H1 (cell line): ENCODE measurements around the gene MKX. TPM values are rescaled to one million over a fixed set of nuclear protein-coding genes. Genes with fewer than 3 reads are reported as not detected.

ENCODE experiments used
- CTCF ChIA-PET: fragments of 300-600 bp; sonication (Branson Sonifier 250); formaldehyde crosslinking; loops from one replicate; lab custom pipeline; 2021; ENCODE audit not compliant: partially characterized antibody; lab: Charles Lee
- POLR2A ChIA-PET: fragments of 300-600 bp; sonication (Branson Sonifier 250); formaldehyde crosslinking; loops from one replicate; lab custom pipeline; 2021; ENCODE audit warnings: inconsistent platforms; ENCODE audit not compliant: partially characterized antibody; lab: Charles Lee
- DNase-seq, 2 experiments: peaks; one replicate each; pipeline versions ENCODE4 v3.0.0 to v3.0.0-alpha.2; 2010 to 2022; ENCODE audit warnings: low spot score in 2 of 2, low read depth in 1 of 2, mixed read lengths in 1 of 2
- FAIRE-seq: peaks from 2 replicates; lab custom pipeline; 2011; peaks lifted over from hg19 to GRCh38; lab: Jason Lieb, UNC
- H2AFZ ChIP-seq: 2 replicates; pipeline ENCODE4 v1.8.1; 2012; ENCODE audit warnings: low read length, inconsistent platforms
- H2AK5ac ChIP-seq: 2 replicates; pipeline ENCODE4 v1.6.1; 2013; ENCODE audit warnings: low read depth, low read length
- H2BK120ac ChIP-seq: replicated peaks from 2 replicates; pipeline ENCODE3; 2013; ENCODE audit warnings: low read depth, low read length, inconsistent platforms
- H2BK12ac ChIP-seq: 2 replicates; pipeline ENCODE4 v1.6.1; 2013; ENCODE audit warnings: low read depth, low read length
- H2BK15ac ChIP-seq: 2 replicates; pipeline ENCODE4 v1.6.1; 2013; ENCODE audit warnings: low read length
- H2BK20ac ChIP-seq: 2 replicates; pipeline ENCODE4 v1.6.1; 2013; ENCODE audit warnings: low read length
- H2BK5ac ChIP-seq: 2 replicates; pipeline ENCODE4 v1.6.1; 2013; ENCODE audit warnings: low read depth, low read length
- H3K14ac ChIP-seq: 2 replicates; pipeline ENCODE4 v1.6.1; 2013; ENCODE audit warnings: inconsistent platforms; ENCODE audit not compliant: insufficient read length
- H3K18ac ChIP-seq: 2 replicates; pipeline ENCODE4 v1.6.1; 2013; ENCODE audit warnings: low read length; ENCODE audit errors: extremely low read depth
- H3K23ac ChIP-seq: 2 replicates; pipeline ENCODE4 v1.6.1; 2013; ENCODE audit warnings: inconsistent platforms; ENCODE audit not compliant: insufficient read length
- H3K23me2 ChIP-seq: 2 replicates; pipeline ENCODE4 v1.6.1; 2013; ENCODE audit warnings: low read depth, low read length
- H3K27ac ChIP-seq: 2 replicates; pipeline ENCODE4 v1.6.1; 2011; ENCODE audit warnings: low read depth, low read length, inconsistent platforms
- H3K27me3 ChIP-seq, 4 experiments: replicated peaks in 1 of 4; 1 replicate in 1 of 4; 2 replicates in 3 of 4; pipeline versions ENCODE4 v1.6.1 to v1.8.1; 2011 to 2013; ENCODE audit warnings: low read length in 3 of 4, mild to moderate bottlenecking in 3 of 4, inconsistent platforms in 2 of 4, mixed read lengths in 2 of 4, moderate library complexity in 1 of 4; ENCODE audit not compliant: control insufficient read depth in 3 of 4, insufficient read depth in 3 of 4; ENCODE audit errors: extremely low read depth in 1 of 4
- H3K36me3 ChIP-seq, 4 experiments: 2 replicates each; pipeline versions ENCODE4 v1.6.1 to v1.8.1; 2011 to 2013; ENCODE audit warnings: mild to moderate bottlenecking in 4 of 4, low read length in 3 of 4, moderate library complexity in 2 of 4, control low read depth in 1 of 4, inconsistent platforms in 1 of 4; ENCODE audit not compliant: insufficient read depth in 4 of 4, control insufficient read depth in 2 of 4
- H3K4ac ChIP-seq: replicated peaks from 2 replicates; pipeline ENCODE3; 2013; ENCODE audit warnings: low read length, low read depth, mixed read lengths, inconsistent platforms; ENCODE audit not compliant: insufficient read length
- H3K4me1 ChIP-seq, 4 experiments: replicated peaks in 1 of 4; 1 replicate in 1 of 4; 2 replicates in 3 of 4; pipeline versions ENCODE4 v1.6.1 to v1.8.1; 2011 to 2013; ENCODE audit warnings: low read length in 3 of 4, inconsistent platforms in 2 of 4, mixed read lengths in 1 of 4; ENCODE audit not compliant: insufficient read depth in 4 of 4, control insufficient read depth in 3 of 4
- H3K4me2 ChIP-seq, 2 experiments: 2 replicates each; pipeline versions ENCODE4 v1.6.1 to v1.8.1; 2011 to 2013; ENCODE audit warnings: low read depth in 2 of 2, low read length in 2 of 2, control low read depth in 1 of 2, inconsistent platforms in 1 of 2, mild to moderate bottlenecking in 1 of 2; ENCODE audit not compliant: insufficient read depth in 1 of 2
- H3K4me3 ChIP-seq, 4 experiments: fragments of 200-600, 300-600 bp in 1 of 4; sonication (generic), shearing (Covaris generic), sonication (Bioruptor Twin) in 1 of 4; 2 replicates each; pipeline versions ENCODE4 v1.5.1 to v1.8.1; 2011 to 2016; ENCODE audit warnings: low read length in 4 of 4, low read depth in 3 of 4, control low read depth in 2 of 4, inconsistent platforms in 2 of 4, mild to moderate bottlenecking in 2 of 4, mixed read lengths in 1 of 4, moderate library complexity in 1 of 4; ENCODE audit not compliant: insufficient read depth in 2 of 4; ENCODE audit errors: extremely low read depth in 1 of 4
- H3K56ac ChIP-seq: replicated peaks from 2 replicates; pipeline ENCODE3; 2013; ENCODE audit warnings: low read depth, mild to moderate bottlenecking, mixed read lengths, low read length, inconsistent platforms; ENCODE audit not compliant: insufficient read length
- H3K79me1 ChIP-seq: 2 replicates; pipeline ENCODE4 v1.6.1; 2013; ENCODE audit warnings: low read depth, low read length, control low read depth
- H3K79me2 ChIP-seq, 2 experiments: 2 replicates each; pipeline versions ENCODE4 v1.6.1 to v1.8.1; 2012 to 2013; ENCODE audit warnings: low read length in 2 of 2, mild to moderate bottlenecking in 2 of 2, inconsistent platforms in 1 of 2; ENCODE audit not compliant: insufficient read depth in 2 of 2, control insufficient read depth in 1 of 2
- H3K9ac ChIP-seq, 4 experiments: replicated peaks in 1 of 4; 1 replicate in 1 of 4; 2 replicates in 3 of 4; pipeline versions ENCODE4 v1.6.1 to v1.8.1; 2011 to 2013; ENCODE audit warnings: low read depth in 3 of 4, low read length in 3 of 4, control low read depth in 2 of 4, mild to moderate bottlenecking in 2 of 4, moderate library complexity in 2 of 4, inconsistent platforms in 1 of 4; ENCODE audit errors: extremely low read depth in 1 of 4
- H3K9me3 ChIP-seq, 2 experiments: 2 replicates each; pipeline versions ENCODE4 v1.6.1 to v1.8.1; 2012 to 2013; ENCODE audit warnings: mild to moderate bottlenecking in 2 of 2, moderate library complexity in 2 of 2, control low read depth in 1 of 2, inconsistent platforms in 1 of 2, low read depth in 1 of 2, low read length in 1 of 2, mixed read lengths in 1 of 2; ENCODE audit not compliant: insufficient read depth in 2 of 2
- H4K20me1 ChIP-seq, 2 experiments: replicated peaks in 1 of 2; 2 replicates each; pipeline versions ENCODE3 to v1.8.1; 2011 to 2013; ENCODE audit warnings: inconsistent platforms in 2 of 2, low read length in 2 of 2, mild to moderate bottlenecking in 1 of 2; ENCODE audit not compliant: insufficient read depth in 2 of 2, control insufficient read depth in 1 of 2
- H4K5ac ChIP-seq: 2 replicates; pipeline ENCODE4 v1.6.1; 2013; ENCODE audit warnings: low read length, low read depth, mixed read lengths, inconsistent platforms; ENCODE audit not compliant: insufficient read length
- H4K8ac ChIP-seq: 2 replicates; pipeline ENCODE4 v1.8.0; 2013; ENCODE audit warnings: mild to moderate bottlenecking, moderate library complexity, low read length, inconsistent platforms; ENCODE audit not compliant: insufficient read depth; ENCODE audit errors: extremely low read depth
- H4K91ac ChIP-seq: replicated peaks from 2 replicates; pipeline ENCODE3; 2013; ENCODE audit warnings: low read length, mixed read lengths, inconsistent platforms; ENCODE audit not compliant: insufficient read length
- KDM5A ChIP-seq: fragments of 200-600 bp; IDR thresholded peaks from 2 replicates; pipeline ENCODE4 v1.7.1; 2012; ENCODE audit warnings: mild to moderate bottlenecking, low read length, inconsistent platforms, mixed read lengths
- USF2 ChIP-seq: IDR thresholded peaks from 2 replicates; pipeline ENCODE4 v1.6.1; 2011; ENCODE audit warnings: low read length, improper control_type of control experiment
- WGBS, 2 experiments: shearing (Covaris generic) in 1 of 2; methylation state at CpG; one replicate each; pipeline versions ENCODE4 v1.1.6 to v1.1.7; 2013 to 2015; ENCODE audit warnings: low lambda C conversion rate in 2 of 2, mixed read lengths in 2 of 2, inconsistent platforms in 1 of 2, low coverage in 1 of 2, missing lambda C conversion rate in 1 of 2; ENCODE audit not compliant: insufficient replicate concordance in 2 of 2, insufficient coverage in 1 of 2, insufficient read length in 1 of 2; ENCODE audit errors: extremely low coverage in 1 of 2, missing lambda C conversion rate in 1 of 2; 5-methylcytosine and 5-hydroxymethylcytosine counted together
- polyA plus RNA-seq, 7 experiments: library from polyadenylated mRNA; depleted of rRNA in 3 of 7; stranded (reverse) in 5 of 7; unstranded in 2 of 7; fragments of >200 nt in 5 of 7; fragments of 200-250 nt in 2 of 7; gene quantifications; 1 replicate in 5 of 7; 2 replicates in 1 of 7; 4 replicates in 1 of 7; pipeline versions ENCODE4 v1.2.1 to v1.2.3, GENCODE V29; 2011 to 2013; ENCODE audit warnings: missing spikeins in 2 of 7, mixed read lengths in 2 of 7
- total RNA-seq: library from RNA; stranded (reverse); fragmentation: NEBNext Ultra II Directional; extraction: Animal tissue kit (Norgen Biotek cat#: 25700); gene quantifications from 2 replicates; pipeline ENCODE4 v1.2.1, GENCODE V29; 2021

The MKX gene
- total and polyA plus RNA-seq, 2 of the 8 experiments (the other 6 are each of a cell fraction or from before 2014, with no cell fraction given), result 0.21 to 1.3 TPM

- Histone ChIP-seq H3K9ac (no peak overlapping the region), H3K4me2 (no peak overlapping the region), H2BK15ac (no peak overlapping the region), H3K9me3 (no peaks in the 10 kb centered on the region), H3K18ac (no peak overlapping the region), H3K4me1 (peaks cover 0 to 5% (median 0%) of the 10 kb centered on the region in 4 experiments; a peak in 1 of 7 replicates), H2BK120ac (no peak overlapping the region), H3K23me2 (no peaks in the 10 kb centered on the region), H3K79me2 (no peaks in the 10 kb centered on the region), H2BK20ac (no peak overlapping the region), H2AK5ac (no peak overlapping the region), H2BK5ac (no peak overlapping the region), H4K5ac (no peak overlapping the region), H3K4ac (no peak overlapping the region), H2BK12ac (no peak overlapping the region), H3K36me3 (no peaks in the 10 kb centered on the region), H3K27ac (no peak overlapping the region), H4K20me1 (no peaks in the 10 kb centered on the region), H3K56ac (no peak overlapping the region), H3K4me3 (no peak overlapping the region), H4K91ac (no peak overlapping the region), H2AFZ (no peak overlapping the region), H4K8ac (no peak overlapping the region), H3K23ac (no peak overlapping the region), H3K14ac (no peak overlapping the region), H3K79me1 (no peaks in the 10 kb centered on the region), H3K27me3 (no peaks in the 10 kb centered on the region)
- no peak for FAIRE-seq
- no peak for TF ChIP-seq KDM5A
- TF ChIP-seq USF2, result no peak
- no peak for DNase-seq
- WGBS, 2 experiments, result 92% methylated on average over 14 of the region's 14 CpGs; no CpG with 5 or more reads in 1 of the 2 experiments
- ChIA-PET POLR2A (no interaction called here), CTCF (interaction anchor here (0.5 to 3.4 kb wide), 10 partner anchors 23 to 1302 kb away, joined by 3 to 11 read pairs (median 3); no protein-coding TSS in a partner anchor)
These were observed 64.7 kb downstream of the MKX start for GRCh38 chr10:27680691-27681605.
